OCI-LY1 (cell line): ENCODE measurements around the gene DAPK2.

ENCODE experiments used
- H2AFZ ChIP-seq: fragments of 200-600 bp; sonication (generic), shearing (Covaris generic); 2 replicates; pipeline ENCODE4 v1.6.0; 2014; ENCODE audit warnings: antibody characterized with exemption, mild to moderate bottlenecking, low read length
- H3F3A ChIP-seq: fragments of 200-600 bp; sonication (generic), shearing (Covaris generic); 2 replicates; pipeline ENCODE4 v1.6.0; 2014; ENCODE audit warnings: mild to moderate bottlenecking, antibody characterized with exemption, low read length, moderate library complexity; ENCODE audit not compliant: insufficient read depth
- H3K27ac ChIP-seq: fragments of 200-600 bp; sonication (generic); 2 replicates; pipeline ENCODE4 v1.5.1; 2014; ENCODE audit warnings: low read length, mixed run types, mild to moderate bottlenecking, low read depth; ENCODE audit not compliant: poor library complexity, severe bottlenecking
- H3K27me3 ChIP-seq: fragments of 200-600 bp; sonication (generic); 2 replicates; pipeline ENCODE4 v1.6.0; 2014; ENCODE audit warnings: antibody characterized with exemption, mild to moderate bottlenecking, low read length, moderate library complexity; ENCODE audit not compliant: insufficient read depth
- H3K36me3 ChIP-seq: fragments of 200-600 bp; sonication (generic); 2 replicates; pipeline ENCODE4 v1.6.1; 2014; ENCODE audit warnings: mild to moderate bottlenecking, antibody characterized with exemption, low read length, moderate library complexity, mixed read lengths; ENCODE audit not compliant: insufficient read depth
- H3K4me1 ChIP-seq: fragments of 200-600 bp; sonication (generic); 2 replicates; pipeline ENCODE4 v1.5.1; 2014; ENCODE audit warnings: mild to moderate bottlenecking, low read length, moderate library complexity; ENCODE audit not compliant: insufficient read depth, severe bottlenecking
- H3K4me2 ChIP-seq: fragments of 200-600 bp; sonication (generic), shearing (Covaris generic); 2 replicates; pipeline ENCODE4 v1.6.1; 2014; ENCODE audit warnings: low read length
- H3K4me3 ChIP-seq: fragments of 200-600 bp; sonication (generic); 2 replicates; pipeline ENCODE4 v1.5.1; 2014; ENCODE audit warnings: low read length, low read depth, mild to moderate bottlenecking, mixed read lengths; ENCODE audit not compliant: poor library complexity, severe bottlenecking
- H3K79me2 ChIP-seq: fragments of 200-600 bp; shearing (Covaris generic); 2 replicates; pipeline ENCODE4 v1.6.1; 2016; ENCODE audit warnings: mixed run types, low read length, mixed read lengths; ENCODE audit not compliant: insufficient read depth
- H3K9ac ChIP-seq: fragments of 200-600 bp; sonication (generic), shearing (Covaris generic); 2 replicates; pipeline ENCODE4 v1.6.1; 2014; ENCODE audit warnings: mild to moderate bottlenecking, low read length, mixed read lengths
- H3K9me2 ChIP-seq: fragments of 200-600 bp; sonication (generic), shearing (Covaris generic); 2 replicates; pipeline ENCODE4 v1.6.1; 2014; ENCODE audit warnings: low read depth, mild to moderate bottlenecking, low read length, mixed read lengths
- H3K9me3 ChIP-seq: fragments of 200-600 bp; shearing (Covaris generic); 2 replicates; pipeline ENCODE4 v1.6.1; 2014; ENCODE audit warnings: low read length, mixed read lengths
- H4K20me1 ChIP-seq: fragments of 200-600 bp; sonication (generic), shearing (Covaris generic); 2 replicates; pipeline ENCODE4 v1.6.0; 2016; ENCODE audit warnings: mild to moderate bottlenecking, low read length; ENCODE audit not compliant: insufficient read depth
- EZH2 ChIP-seq: fragments of 200-600 bp; sonication (generic), shearing (Covaris generic); IDR thresholded peaks from 2 replicates; pipeline ENCODE4 v1.8.0; 2017; ENCODE audit warnings: borderline replicate concordance, mixed run types, mild to moderate bottlenecking, antibody characterized with exemption, low read length, moderate library complexity, mixed read lengths
- TF ChIP-seq, protein P1 (sequence below): fragments of 200-600 bp; sonication (generic), shearing (Covaris generic); IDR thresholded peaks from 2 replicates; pipeline ENCODE4 v1.5.1; 2017; ENCODE audit warnings: mild to moderate bottlenecking, antibody characterized with exemption, low read length, moderate library complexity, mixed read lengths

Gene DAPK2

DNA sequence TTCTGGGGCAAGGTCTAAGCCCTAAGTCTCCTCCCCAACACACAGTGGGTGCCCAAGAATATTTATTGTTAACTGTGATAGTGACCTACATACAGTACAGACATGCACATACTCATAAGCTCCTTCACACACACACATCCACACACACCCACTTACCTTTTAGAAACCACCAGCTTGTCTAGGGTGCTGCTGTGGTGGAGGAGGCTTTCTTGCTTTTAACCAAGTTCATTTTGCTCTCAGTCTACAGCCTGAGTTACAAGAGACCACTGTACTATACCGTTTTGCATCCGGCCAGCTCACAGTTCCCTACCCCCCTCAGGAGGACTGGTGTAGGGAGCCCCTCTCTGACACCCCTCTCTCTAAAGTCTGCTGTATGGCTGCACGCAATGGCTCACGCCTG is 16.7 kb downstream of the DAPK2 start:
- H3K9me3 ChIP-seq: no peaks in the 10 kb centered on the region
- no peak overlapping the region for H3K4me3 ChIP-seq
- no peak overlapping the region for H3K9ac ChIP-seq
- no peaks in the 10 kb centered on the region for H3K9me2 ChIP-seq
- peaks cover 6% of the 10 kb centered on the region; the same call in 1 of the 2 replicates for H3K36me3 ChIP-seq
- H3K79me2 ChIP-seq: no peaks in the 10 kb centered on the region
- H4K20me1 ChIP-seq: no peaks in the 10 kb centered on the region
- no peaks in the 10 kb centered on the region for H3F3A ChIP-seq
- H3K27ac ChIP-seq: no peak overlapping the region
- no peak overlapping the region for H3K4me2 ChIP-seq
- H2AFZ ChIP-seq: no peak overlapping the region
- peaks cover 34% of the 10 kb centered on the region for H3K4me1 ChIP-seq
- H3K27me3 ChIP-seq: no peaks in the 10 kb centered on the region
- TF ChIP-seq EZH2: no peak
- TF ChIP-seq, protein P1, sequence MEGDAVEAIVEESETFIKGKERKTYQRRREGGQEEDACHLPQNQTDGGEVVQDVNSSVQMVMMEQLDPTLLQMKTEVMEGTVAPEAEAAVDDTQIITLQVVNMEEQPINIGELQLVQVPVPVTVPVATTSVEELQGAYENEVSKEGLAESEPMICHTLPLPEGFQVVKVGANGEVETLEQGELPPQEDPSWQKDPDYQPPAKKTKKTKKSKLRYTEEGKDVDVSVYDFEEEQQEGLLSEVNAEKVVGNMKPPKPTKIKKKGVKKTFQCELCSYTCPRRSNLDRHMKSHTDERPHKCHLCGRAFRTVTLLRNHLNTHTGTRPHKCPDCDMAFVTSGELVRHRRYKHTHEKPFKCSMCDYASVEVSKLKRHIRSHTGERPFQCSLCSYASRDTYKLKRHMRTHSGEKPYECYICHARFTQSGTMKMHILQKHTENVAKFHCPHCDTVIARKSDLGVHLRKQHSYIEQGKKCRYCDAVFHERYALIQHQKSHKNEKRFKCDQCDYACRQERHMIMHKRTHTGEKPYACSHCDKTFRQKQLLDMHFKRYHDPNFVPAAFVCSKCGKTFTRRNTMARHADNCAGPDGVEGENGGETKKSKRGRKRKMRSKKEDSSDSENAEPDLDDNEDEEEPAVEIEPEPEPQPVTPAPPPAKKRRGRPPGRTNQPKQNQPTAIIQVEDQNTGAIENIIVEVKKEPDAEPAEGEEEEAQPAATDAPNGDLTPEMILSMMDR: no peak

DNA sequence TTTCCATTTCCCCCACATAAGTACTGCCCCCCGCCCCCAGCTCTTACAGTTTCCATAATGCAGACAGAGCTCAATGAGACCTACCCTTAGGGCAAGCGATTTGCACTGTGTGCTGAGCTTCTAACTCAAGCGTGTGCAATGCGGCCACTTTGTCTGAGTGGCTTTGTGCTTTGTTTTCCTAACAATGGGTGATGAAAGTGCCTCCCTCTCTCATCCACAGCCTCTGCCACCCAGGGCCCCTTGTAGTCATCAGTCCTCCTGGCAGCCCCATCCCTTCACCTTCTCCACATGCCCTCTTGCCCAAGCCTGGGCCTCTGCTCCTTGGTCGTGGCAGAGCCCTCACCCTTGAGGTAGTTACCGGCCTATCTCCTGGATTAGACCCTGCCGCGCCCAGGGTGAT is 17.2 kb downstream of the DAPK2 start:
- Histone ChIP-seq H3K9me2 (no peaks in the 10 kb centered on the region), H3K4me2 (no peak overlapping the region), H4K20me1 (no peaks in the 10 kb centered on the region), H3K9me3 (no peaks in the 10 kb centered on the region), H3K36me3 (peaks cover 6% of the 10 kb centered on the region; the same call in 1 of the 2 replicates), H2AFZ (no peak overlapping the region), H3F3A (no peaks in the 10 kb centered on the region), H3K4me1 (peaks cover 30% of the 10 kb centered on the region), H3K9ac (no peak overlapping the region), H3K79me2 (no peaks in the 10 kb centered on the region), H3K27ac (no peak overlapping the region), H3K4me3 (no peak overlapping the region), H3K27me3 (no peaks in the 10 kb centered on the region)
- TF ChIP-seq, protein P1: no peak
- TF ChIP-seq EZH2: no peak

DNA sequence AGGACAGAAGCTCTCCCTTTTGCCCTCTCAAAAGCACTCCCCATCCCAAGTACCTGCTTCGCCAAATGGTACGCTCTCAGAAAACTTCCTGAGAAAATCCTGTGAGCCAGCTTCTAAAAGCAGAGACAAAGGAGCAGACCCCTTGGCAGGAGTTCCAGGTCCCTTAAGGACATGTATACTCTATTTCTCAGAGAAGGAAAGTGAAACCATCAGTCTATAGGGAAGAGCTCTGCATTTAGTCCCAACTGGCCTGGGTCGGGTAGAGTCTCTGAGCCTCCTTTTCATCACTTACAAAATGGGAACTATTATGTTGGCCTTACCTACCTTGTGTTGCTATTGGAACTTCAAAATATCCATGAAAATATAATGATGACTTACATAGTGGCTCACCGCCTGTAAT is 19.7 kb downstream of the DAPK2 start:
- Histone ChIP-seq H2AFZ (no peak overlapping the region), H3K27ac (no peak overlapping the region), H3K9ac (no peak overlapping the region), H3K4me3 (no peak overlapping the region), H3F3A (no peaks in the 10 kb centered on the region), H3K4me2 (no peak overlapping the region), H3K27me3 (no peaks in the 10 kb centered on the region), H3K4me1 (peaks cover 12% of the 10 kb centered on the region), H3K36me3 (peaks cover 9% of the 10 kb centered on the region; the same call in 1 of the 2 replicates), H3K9me3 (no peaks in the 10 kb centered on the region), H4K20me1 (no peaks in the 10 kb centered on the region), H3K9me2 (no peaks in the 10 kb centered on the region), H3K79me2 (no peaks in the 10 kb centered on the region)
- no peak for TF ChIP-seq EZH2
- TF ChIP-seq, protein P1: no peak
